Retina (tissue), 1 donor: Measurements from ENCODE around the gene CCDC32.

Source experiments
- DNase-seq: peaks from one replicate; pipeline ENCODE4 v3.0.0-alpha.2; 2016

Gene CCDC32

DNA sequence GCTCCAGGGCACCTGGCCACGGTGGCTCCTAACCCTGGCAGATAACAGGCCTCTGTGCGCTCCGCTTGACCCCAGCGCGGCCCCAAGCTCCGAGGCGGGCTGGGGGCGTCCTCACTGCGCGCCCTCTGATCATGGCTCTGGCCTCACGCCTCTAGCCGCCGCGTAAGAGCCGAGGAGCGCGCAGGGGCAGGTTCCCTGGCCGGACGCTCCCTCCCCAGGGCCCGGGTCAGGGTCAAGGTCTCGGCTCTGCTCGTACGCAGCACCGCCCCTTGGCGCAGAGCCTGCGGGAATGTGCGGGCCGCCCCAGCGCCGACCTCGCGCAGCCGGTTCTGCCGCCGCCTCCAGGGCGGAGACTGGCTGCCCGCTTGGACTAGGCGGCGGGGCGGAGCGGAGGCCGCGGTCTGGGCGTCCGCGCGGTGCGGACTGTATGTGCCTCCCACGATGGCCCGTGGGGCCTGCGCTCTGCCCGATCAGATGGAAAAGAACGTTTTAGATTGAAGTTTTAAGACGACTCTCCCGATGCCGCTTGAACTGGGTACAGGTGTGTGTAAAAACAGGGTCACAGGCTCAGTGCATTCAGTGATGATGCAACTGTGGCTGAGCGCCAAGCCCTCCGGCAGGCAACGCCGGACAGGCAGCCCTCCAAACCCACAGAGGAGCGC, 53.2 kb downstream of the CCDC32 start:
- peak; percentile 85 for DNase-seq

DNA sequence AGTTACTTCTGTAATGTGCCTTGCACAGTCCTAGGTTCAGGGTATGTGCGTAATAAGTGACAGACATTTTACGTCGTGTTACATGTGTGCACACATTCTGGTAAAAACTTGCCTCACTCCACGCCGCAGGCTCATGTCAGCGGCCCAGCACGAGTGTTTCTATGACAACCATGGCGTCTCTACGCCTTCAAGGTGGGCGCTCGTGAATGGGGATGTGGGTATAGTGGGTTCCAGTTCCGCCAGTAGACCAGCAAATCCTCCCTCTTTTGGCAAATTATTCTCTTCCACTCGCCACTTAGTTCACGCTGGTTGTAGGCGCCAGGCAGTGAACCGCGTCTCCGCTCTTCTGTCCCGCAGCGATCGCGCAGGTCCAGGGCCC, 53.8 kb downstream of the CCDC32 start:
- DNase-seq = no peak

DNA sequence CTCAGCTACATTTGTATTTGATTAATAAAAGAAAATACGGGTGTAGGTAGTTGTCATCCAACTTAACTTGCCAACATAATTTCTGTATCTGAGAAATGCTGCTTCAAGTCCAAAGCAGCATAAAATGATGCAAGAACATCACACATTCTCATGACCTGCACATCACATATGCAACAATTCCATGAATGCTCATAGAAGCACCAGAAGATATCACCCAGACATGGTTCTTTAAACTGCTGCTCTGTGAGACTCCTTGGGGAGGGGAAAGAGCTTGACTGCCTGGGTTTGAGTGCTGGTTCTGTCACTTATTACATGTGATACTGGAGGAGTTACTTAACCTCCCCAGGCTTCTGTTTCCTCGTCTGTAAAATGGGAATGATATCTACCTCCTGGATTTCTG, 54.6 kb downstream of the CCDC32 start:
- DNase-seq = no peak

DNA sequence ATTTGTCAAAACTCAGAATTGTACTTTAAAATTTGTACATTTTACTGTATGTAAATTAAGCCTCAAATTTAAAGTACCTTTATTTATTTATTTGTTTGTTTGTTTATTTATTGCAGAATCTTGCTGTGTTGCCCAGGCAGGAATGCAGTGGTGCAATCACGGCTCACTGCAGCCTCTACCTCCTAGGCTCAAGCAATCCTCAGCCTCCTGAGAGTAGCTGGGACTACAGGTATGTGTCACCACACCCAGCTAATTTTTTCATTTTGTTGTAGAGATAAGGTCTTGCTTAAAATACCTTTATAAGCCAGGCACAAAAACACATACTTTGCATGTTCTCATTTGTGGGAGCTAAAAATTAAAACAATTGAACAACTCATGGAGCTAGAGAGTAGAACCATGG, 56.6 kb downstream of the CCDC32 start:
- no peak for DNase-seq

DNA sequence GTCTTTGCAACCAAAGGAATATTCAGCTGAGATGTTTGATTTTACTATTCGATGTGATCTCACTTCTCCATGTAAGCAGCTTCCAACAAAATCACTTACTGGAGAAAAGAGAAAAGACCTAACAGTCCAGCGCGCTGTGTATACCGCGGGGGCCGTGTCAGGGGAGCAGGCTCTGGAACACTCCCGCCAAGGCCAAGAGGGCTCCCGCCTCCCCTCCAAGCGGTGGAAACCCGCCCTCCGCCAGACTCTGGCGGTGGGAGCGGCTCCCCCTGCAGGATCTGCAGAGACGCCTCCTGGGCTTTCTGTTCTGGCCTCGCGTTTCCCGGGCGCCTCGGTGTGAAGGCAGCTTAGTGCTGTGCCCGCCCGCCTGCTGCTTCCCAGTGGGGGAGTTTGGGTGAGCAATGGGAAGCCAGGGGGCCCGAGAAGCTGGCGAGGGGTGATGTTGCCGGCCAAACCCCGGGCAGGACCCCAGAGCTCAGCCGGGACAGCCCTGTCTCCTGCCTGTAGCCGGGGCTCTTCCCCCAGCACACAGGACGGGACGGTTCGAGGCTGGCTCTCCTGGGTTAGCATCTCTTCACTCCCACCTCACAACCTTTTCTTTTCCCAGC, 57.8 kb downstream of the CCDC32 start:
- peak; percentile 85 for DNase-seq
